ENCODE results near the gene HLA-A.

Gene HLA-A

GRCh38 chr6:29958046-29958445, 15.7 kb downstream of the HLA-A start:
- TF ChIP-seq, protein P1, sequence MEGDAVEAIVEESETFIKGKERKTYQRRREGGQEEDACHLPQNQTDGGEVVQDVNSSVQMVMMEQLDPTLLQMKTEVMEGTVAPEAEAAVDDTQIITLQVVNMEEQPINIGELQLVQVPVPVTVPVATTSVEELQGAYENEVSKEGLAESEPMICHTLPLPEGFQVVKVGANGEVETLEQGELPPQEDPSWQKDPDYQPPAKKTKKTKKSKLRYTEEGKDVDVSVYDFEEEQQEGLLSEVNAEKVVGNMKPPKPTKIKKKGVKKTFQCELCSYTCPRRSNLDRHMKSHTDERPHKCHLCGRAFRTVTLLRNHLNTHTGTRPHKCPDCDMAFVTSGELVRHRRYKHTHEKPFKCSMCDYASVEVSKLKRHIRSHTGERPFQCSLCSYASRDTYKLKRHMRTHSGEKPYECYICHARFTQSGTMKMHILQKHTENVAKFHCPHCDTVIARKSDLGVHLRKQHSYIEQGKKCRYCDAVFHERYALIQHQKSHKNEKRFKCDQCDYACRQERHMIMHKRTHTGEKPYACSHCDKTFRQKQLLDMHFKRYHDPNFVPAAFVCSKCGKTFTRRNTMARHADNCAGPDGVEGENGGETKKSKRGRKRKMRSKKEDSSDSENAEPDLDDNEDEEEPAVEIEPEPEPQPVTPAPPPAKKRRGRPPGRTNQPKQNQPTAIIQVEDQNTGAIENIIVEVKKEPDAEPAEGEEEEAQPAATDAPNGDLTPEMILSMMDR (IDR thresholded peaks at IDR 0.05; ENCODE audit: insufficient read depth, low read length) = no peak
- TF ChIP-seq SPI1 (IDR thresholded peaks at IDR 0.05; ENCODE audit: borderline replicate concordance, low read depth) = no peak
- no peak for TF ChIP-seq POLR2AphosphoS5 (IDR thresholded peaks at IDR 0.05; ENCODE audit: low read depth)
- TF ChIP-seq GABPA (IDR thresholded peaks at IDR 0.05; ENCODE audit: low read depth) = no peak
- no peak for TF ChIP-seq REST (IDR thresholded peaks at IDR 0.05; ENCODE audit: insufficient replicate concordance, low read depth)
- H3K27me3 ChIP-seq (ENCODE audit: insufficient read depth, poor library complexity, severe bottlenecking) = no peaks in the 10 kb centered on the region
- no peak overlapping the region for H3K4me3 ChIP-seq (replicated peaks; ENCODE audit: insufficient read depth, low read length)
- no peak for DNase-seq (ENCODE audit: low read depth in 1 of 2, low spot score in 1 of 2)
- H3K27ac ChIP-seq (replicated peaks) = no peak overlapping the region

GRCh38 chr6:29958921-29959320, 16.6 kb downstream of the HLA-A start:
- no peaks in the 10 kb centered on the region for H3K27me3 ChIP-seq (ENCODE audit: insufficient read depth, poor library complexity, severe bottlenecking)
- no peak overlapping the region for H3K4me3 ChIP-seq (replicated peaks; ENCODE audit: insufficient read depth, low read length)
- TF ChIP-seq, protein P1 (IDR thresholded peaks at IDR 0.05; ENCODE audit: insufficient read depth, low read length) = no peak
- TF ChIP-seq GABPA (IDR thresholded peaks at IDR 0.05; ENCODE audit: low read depth) (no peak), POLR2AphosphoS5 (IDR thresholded peaks at IDR 0.05; ENCODE audit: low read depth) (no peak), SPI1 (IDR thresholded peaks at IDR 0.05; ENCODE audit: borderline replicate concordance, low read depth) (no peak), REST (IDR thresholded peaks at IDR 0.05; ENCODE audit: insufficient replicate concordance, low read depth) (no peak)
- H3K27ac ChIP-seq (replicated peaks) = no peak overlapping the region
- DNase-seq (ENCODE audit: low read depth in 1 of 2, low spot score in 1 of 2) = no peak

- H3K27me3 ChIP-seq (ENCODE audit: insufficient read depth, poor library complexity, severe bottlenecking) = no peaks in the 10 kb centered on the region
- no peak overlapping the region for H3K4me3 ChIP-seq (replicated peaks; ENCODE audit: insufficient read depth, low read length)
- TF ChIP-seq GABPA (IDR thresholded peaks at IDR 0.05; ENCODE audit: low read depth) (no peak), SPI1 (IDR thresholded peaks at IDR 0.05; ENCODE audit: borderline replicate concordance, low read depth) (no peak), POLR2AphosphoS5 (IDR thresholded peaks at IDR 0.05; ENCODE audit: low read depth) (no peak), REST (IDR thresholded peaks at IDR 0.05; ENCODE audit: insufficient replicate concordance, low read depth) (no peak)
- TF ChIP-seq, protein P1 (IDR thresholded peaks at IDR 0.05; ENCODE audit: insufficient read depth, low read length) = no peak
- DNase-seq (ENCODE audit: low read depth in 1 of 2, low spot score in 1 of 2) = no peak
- no peak overlapping the region for H3K27ac ChIP-seq (replicated peaks)
Measured at GRCh38 chr6:29959467-29959866, 17.1 kb downstream of the HLA-A start.
